IMR-90 (cell line): ENCODE measurements around the gene UNC13B. TPM values are rescaled to one million over a fixed set of nuclear protein-coding genes. Genes with fewer than 3 reads are reported as not detected.

Experiments
- ATAC-seq: fragments of 200-7000 bp; cut with Tn5 transposase; 2 replicates; pipeline ENCODE4 v1.9.1; 2020; ENCODE audit warnings: low read depth, mild to moderate bottlenecking, moderate library complexity
- BruUV-seq: library from RNA; stranded (reverse); fragments of 400-500 nt; replicated peaks from 2 replicates; lab custom pipeline; 2021; lab: Mats Ljungman, UMichigan
- CTCF ChIA-PET: fragments of 300-600 bp; formaldehyde crosslinking; extraction: SDS; loops from one replicate; lab custom pipeline; 2021; ENCODE audit warnings: antibody characterized with exemption; lab: Yijun Ruan, JAX
- POLR2A ChIA-PET: fragments of 300-600 bp; sonication (Branson Sonifier 250); formaldehyde crosslinking; loops from one replicate; lab custom pipeline; 2022; ENCODE audit warnings: antibody characterized with exemption; ENCODE audit not compliant: unreplicated experiment; lab: Charles Lee
- DNase-seq: peaks from one replicate; pipeline ENCODE4 v3.0.0; 2013
- H2AFZ ChIP-seq: replicated peaks from 2 replicates; pipeline ENCODE3; 2013; ENCODE audit warnings: low read length, mild to moderate bottlenecking; ENCODE audit not compliant: poor library complexity
- H2AK5ac ChIP-seq: 2 replicates; pipeline ENCODE4 v1.6.1; 2013; ENCODE audit warnings: low read depth, low read length, inconsistent platforms
- H2AK9ac ChIP-seq: replicated peaks from 2 replicates; pipeline ENCODE3; 2013; ENCODE audit warnings: mild to moderate bottlenecking, low read depth, low read length, moderate library complexity; ENCODE audit not compliant: poor library complexity
- H2BK120ac ChIP-seq: 2 replicates; pipeline ENCODE4 v1.6.1; 2013; ENCODE audit warnings: low read depth, low read length, inconsistent platforms
- H2BK15ac ChIP-seq: 3 replicates; pipeline ENCODE4 v1.6.1; 2013; ENCODE audit warnings: low read depth, low read length, inconsistent platforms
- H2BK20ac ChIP-seq: 2 replicates; pipeline ENCODE4 v1.6.1; 2013; ENCODE audit warnings: low read depth, mild to moderate bottlenecking, inconsistent platforms, low read length, moderate library complexity
- H2BK5ac ChIP-seq: 2 replicates; pipeline ENCODE4 v1.6.1; 2013; ENCODE audit warnings: mild to moderate bottlenecking, low read depth, low read length, inconsistent platforms; ENCODE audit not compliant: poor library complexity, severe bottlenecking
- H3K14ac ChIP-seq: replicated peaks from 2 replicates; pipeline ENCODE4 v1.6.1; 2013; ENCODE audit warnings: low read depth, low read length, inconsistent platforms
- H3K18ac ChIP-seq: 2 replicates; pipeline ENCODE4 v1.6.1; 2013; ENCODE audit warnings: low read depth, low read length, control low read depth
- H3K23ac ChIP-seq: 2 replicates; pipeline ENCODE4 v1.6.1; 2013; ENCODE audit warnings: low read depth, low read length, inconsistent platforms
- H3K27ac ChIP-seq: 2 replicates; pipeline ENCODE4 v1.5.1; 2013; ENCODE audit warnings: mild to moderate bottlenecking, control low read depth, low read length; ENCODE audit not compliant: insufficient read depth
- H3K27me3 ChIP-seq: 2 replicates; pipeline ENCODE4 v1.6.1; 2013; ENCODE audit warnings: low read length; ENCODE audit not compliant: control insufficient read depth, insufficient read depth
- H3K36me3 ChIP-seq: 2 replicates; pipeline ENCODE4 v1.6.1; 2013; ENCODE audit warnings: low read length, mixed read lengths; ENCODE audit not compliant: control insufficient read depth, insufficient read depth
- H3K4ac ChIP-seq: 2 replicates; pipeline ENCODE4 v1.6.1; 2013; ENCODE audit warnings: low read depth, low read length, inconsistent platforms
- H3K4me1 ChIP-seq: 2 replicates; pipeline ENCODE4 v1.6.1; 2013; ENCODE audit warnings: low read length, mixed read lengths; ENCODE audit not compliant: control insufficient read depth, insufficient read depth
- H3K4me2 ChIP-seq: 2 replicates; pipeline ENCODE4 v1.6.1; 2013; ENCODE audit warnings: low read depth, mild to moderate bottlenecking, control low read depth, low read length, moderate library complexity
- H3K4me3 ChIP-seq: 2 replicates; pipeline ENCODE4 v1.5.1; 2013; ENCODE audit warnings: low read depth, mild to moderate bottlenecking, control low read depth, low read length, moderate library complexity; ENCODE audit not compliant: insufficient read depth
- H3K56ac ChIP-seq: 2 replicates; pipeline ENCODE4 v1.6.1; 2013; ENCODE audit warnings: low read length, inconsistent platforms; ENCODE audit not compliant: insufficient read depth; ENCODE audit errors: extremely low read depth
- H3K79me1 ChIP-seq, 2 experiments: 2 replicates each; pipeline ENCODE4 v1.6.1; 2013; ENCODE audit warnings: low read length in 2 of 2, inconsistent platforms in 1 of 2, low read depth in 1 of 2
- H3K9ac ChIP-seq: 2 replicates; pipeline ENCODE4 v1.6.1; 2013; ENCODE audit warnings: low read depth, low read length, control low read depth
- H3K9me1 ChIP-seq: 2 replicates; pipeline ENCODE4 v1.6.1; 2013; ENCODE audit warnings: low read length, inconsistent platforms; ENCODE audit not compliant: insufficient read depth
- H3K9me3 ChIP-seq: 2 replicates; pipeline ENCODE4 v1.6.1; 2013; ENCODE audit warnings: low read length; ENCODE audit not compliant: control insufficient read depth, insufficient read depth
- H4K20me1 ChIP-seq: 2 replicates; pipeline ENCODE4 v1.6.1; 2013; ENCODE audit warnings: low read length, inconsistent platforms; ENCODE audit not compliant: insufficient read depth
- H4K5ac ChIP-seq: 2 replicates; pipeline ENCODE4 v1.6.1; 2013; ENCODE audit warnings: mild to moderate bottlenecking, low read depth, low read length, control low read depth
- H4K8ac ChIP-seq, 2 experiments: 2 replicates each; pipeline ENCODE4 v1.6.1; 2013; ENCODE audit warnings: low read depth in 2 of 2, low read length in 2 of 2, control low read depth in 1 of 2, inconsistent platforms in 1 of 2
- H4K91ac ChIP-seq: 2 replicates; pipeline ENCODE4 v1.6.1; 2013; ENCODE audit warnings: low read depth, low read length, inconsistent platforms; ENCODE audit not compliant: insufficient read depth
- MAZ ChIP-seq: IDR thresholded peaks from 2 replicates; pipeline ENCODE4 v1.6.1; 2012; ENCODE audit warnings: low read depth, mild to moderate bottlenecking, low read length, improper control_type of control experiment, moderate library complexity, borderline replicate concordance
- POLR2A ChIP-seq: IDR thresholded peaks from 2 replicates; pipeline ENCODE4 v1.6.1; 2012; ENCODE audit warnings: mild to moderate bottlenecking, low read depth, low read length
- SMC3 ChIP-seq: fragments of 150-350 bp; IDR thresholded peaks from 2 replicates; pipeline ENCODE4 v1.6.1; 2016; ENCODE audit warnings: low read depth, mild to moderate bottlenecking, antibody characterized with exemption, low read length, moderate library complexity
- WGBS, 2 experiments: methylation state at CpG; one replicate each; pipeline versions ENCODE4 v1.1.5 to v1.1.7; 2013; ENCODE audit warnings: missing lambda C conversion rate in 2 of 2; ENCODE audit not compliant: insufficient read length in 1 of 2; ENCODE audit errors: extremely low coverage in 2 of 2; 5-methylcytosine and 5-hydroxymethylcytosine counted together
- dilution Hi-C: fragments of 300-500 bp; cut with HindIII; formaldehyde crosslinking; loops from one replicate; pipeline ENCODE4 v1.14.3; 2018; ENCODE audit warnings: low sequenced_read_pairs; ENCODE audit not compliant: unreplicated experiment
- in situ Hi-C: fragments of 300-500 bp; cut with MboI; formaldehyde crosslinking; loops from 3 replicates; pipeline ENCODE4 v1.14.3; 2019; ENCODE audit warnings: low sequenced_read_pairs, inconsistent platforms, mixed read lengths
- intact Hi-C: fragments of 100-400 bp; cut with micrococcal nuclease; formaldehyde crosslinking; loops from 2 replicates; pipeline ENCODE4 v1.10.0; 2022
- polyA plus RNA-seq, 3 experiments: library from polyadenylated mRNA; depleted of rRNA; stranded (reverse); fragments of >200 nt; gene quantifications; 2 replicates each; pipeline ENCODE4 v1.2.3, GENCODE V29; 2012; ENCODE audit warnings: low replicate concordance in 1 of 3
- total RNA-seq: library from RNA; depleted of rRNA; stranded (reverse); fragments of >200 nt; gene quantifications from 2 replicates; pipeline ENCODE4 v1.2.3, GENCODE V29; 2012

The UNC13B gene
- total and polyA plus RNA-seq, 2 of the 4 experiments (the other 2 are of a cell fraction) = 7.5 to 14.3 TPM

- H4K20me1 ChIP-seq = no peaks in the 10 kb centered on the region
- H2BK20ac ChIP-seq = no peak overlapping the region
- H4K91ac ChIP-seq = no peak overlapping the region
- no peaks in the 10 kb centered on the region for H3K9me3 ChIP-seq
- no peak overlapping the region for H3K23ac ChIP-seq
- H3K18ac ChIP-seq = no peak overlapping the region
- no peak for TF ChIP-seq POLR2A
- no peak for TF ChIP-seq MAZ
- TF ChIP-seq SMC3 = no peak
- H2AK9ac ChIP-seq = no peak overlapping the region
- H4K5ac ChIP-seq = no peak overlapping the region
- in situ Hi-C loops = no loop called here
- no peak overlapping the region for H3K4me2 ChIP-seq
- H3K4ac ChIP-seq = no peak overlapping the region
- no TSS peak for BruUV-seq
- no peak overlapping the region for H2BK15ac ChIP-seq
- dilution Hi-C loops = no loop called here
- no peak overlapping the region for H3K27ac ChIP-seq
- no peak overlapping the region for H3K9ac ChIP-seq
- intact Hi-C loops = no loop called here
- ChIA-PET CTCF (interaction anchor here (1.0 kb wide), 1 partner anchor 282 kb away, joined by 3 read pairs; no protein-coding TSS in a partner anchor), POLR2A (no interaction called here)
- WGBS, 2 experiments = 88% methylated on average over 8 of the region's 16 CpGs; no CpG with 5 or more reads in 1 of the 2 experiments
- H2BK120ac ChIP-seq = no peak overlapping the region
- no peaks in the 10 kb centered on the region for H3K27me3 ChIP-seq
- H3K9me1 ChIP-seq = peaks cover 2% of the 10 kb centered on the region; the same call in 1 of the 2 replicates
- no peaks in the 10 kb centered on the region for H3K4me1 ChIP-seq
- no peak overlapping the region for H2AFZ ChIP-seq
- H3K56ac ChIP-seq = no peak overlapping the region
- H2BK5ac ChIP-seq = no peak overlapping the region
- no peak overlapping the region for H4K8ac ChIP-seq
- DNase-seq = no peak
- H2AK5ac ChIP-seq = no peak overlapping the region
- ATAC-seq = no peak
- H3K14ac ChIP-seq = no peak overlapping the region
- H3K4me3 ChIP-seq = no peak overlapping the region
- H3K36me3 ChIP-seq = peaks cover 25% of the 10 kb centered on the region
- no peaks in the 10 kb centered on the region for H3K79me1 ChIP-seq
Observed at GRCh38 chr9:35398651-35399335, 237.0 kb downstream of the UNC13B start.
